Neural progenitor cell (in vitro differentiated cells): ENCODE measurements around the gene DGKD.

Source experiments
- CTCF ChIP-seq: fragments of 200-600 bp; sonication (generic); IDR thresholded peaks from 2 replicates; pipeline ENCODE4 v1.5.1; 2017; ENCODE audit warnings: antibody characterized with exemption, mild to moderate bottlenecking
- EZH2 ChIP-seq: fragments of 200-600 bp; sonication (generic); IDR thresholded peaks from 2 replicates; pipeline ENCODE4 v1.6.1; 2017; ENCODE audit warnings: antibody characterized with exemption, mild to moderate bottlenecking, moderate library complexity
- EZH2phosphoT487 ChIP-seq: fragments of 200-600 bp; sonication (generic); IDR thresholded peaks from 2 replicates; pipeline ENCODE4 v1.6.1; 2017; ENCODE audit warnings: antibody characterized with exemption

GRCh38 chr2:233409286-233409991, 55.1 kb downstream of the DGKD start:
- TF ChIP-seq CTCF (no peak), EZH2 (no peak), EZH2phosphoT487 (no peak)
